ENCODE measurements around the gene ANKRD27.

DNA sequence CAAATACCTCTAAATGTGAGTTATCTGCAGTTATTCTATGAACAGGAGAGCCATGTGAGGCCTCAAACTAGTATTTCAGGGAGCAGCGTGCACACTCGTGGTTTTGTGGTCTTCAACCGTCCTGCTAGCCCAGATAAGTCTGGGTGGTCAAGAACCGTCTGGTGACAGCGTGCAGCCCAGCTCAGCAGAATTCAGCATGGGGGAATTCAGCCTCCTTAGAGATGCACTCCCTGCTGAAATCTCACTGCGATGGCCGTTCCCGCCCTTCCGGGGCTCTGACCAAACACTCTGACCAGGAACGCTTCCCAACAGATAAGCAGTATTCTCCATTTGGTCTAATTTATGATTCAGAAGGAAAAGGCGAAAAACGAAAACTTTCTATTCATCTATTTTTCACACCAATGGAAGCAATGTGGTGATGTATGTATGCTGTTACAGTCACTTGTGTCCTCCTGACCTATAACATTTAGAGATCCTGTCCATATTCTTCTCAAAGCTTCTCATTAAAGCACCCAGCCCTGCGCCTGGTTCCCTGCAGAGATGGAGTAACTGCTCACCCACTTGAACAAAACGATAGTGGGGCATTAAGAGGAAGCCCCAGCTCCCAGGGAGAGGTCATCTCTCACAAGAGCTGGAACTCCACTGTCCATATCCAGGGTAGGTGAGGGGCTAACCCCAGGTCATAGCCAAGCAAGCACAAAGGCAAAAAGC lies 2.9 kb downstream of the ANKRD27 start:
- TF ChIP-seq, protein P1, sequence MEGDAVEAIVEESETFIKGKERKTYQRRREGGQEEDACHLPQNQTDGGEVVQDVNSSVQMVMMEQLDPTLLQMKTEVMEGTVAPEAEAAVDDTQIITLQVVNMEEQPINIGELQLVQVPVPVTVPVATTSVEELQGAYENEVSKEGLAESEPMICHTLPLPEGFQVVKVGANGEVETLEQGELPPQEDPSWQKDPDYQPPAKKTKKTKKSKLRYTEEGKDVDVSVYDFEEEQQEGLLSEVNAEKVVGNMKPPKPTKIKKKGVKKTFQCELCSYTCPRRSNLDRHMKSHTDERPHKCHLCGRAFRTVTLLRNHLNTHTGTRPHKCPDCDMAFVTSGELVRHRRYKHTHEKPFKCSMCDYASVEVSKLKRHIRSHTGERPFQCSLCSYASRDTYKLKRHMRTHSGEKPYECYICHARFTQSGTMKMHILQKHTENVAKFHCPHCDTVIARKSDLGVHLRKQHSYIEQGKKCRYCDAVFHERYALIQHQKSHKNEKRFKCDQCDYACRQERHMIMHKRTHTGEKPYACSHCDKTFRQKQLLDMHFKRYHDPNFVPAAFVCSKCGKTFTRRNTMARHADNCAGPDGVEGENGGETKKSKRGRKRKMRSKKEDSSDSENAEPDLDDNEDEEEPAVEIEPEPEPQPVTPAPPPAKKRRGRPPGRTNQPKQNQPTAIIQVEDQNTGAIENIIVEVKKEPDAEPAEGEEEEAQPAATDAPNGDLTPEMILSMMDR (IDR thresholded peaks at IDR 0.05) = no peak
- TF ChIP-seq EP300 (IDR thresholded peaks at IDR 0.05) = no peak
